HepG2 (cell line): ENCODE results near the gene ALG3. TPM values are rescaled to one million over a fixed set of nuclear protein-coding genes. Genes with fewer than 3 reads are reported as not detected.

Experiments
- ADNP ChIP-seq: sonication (generic); formaldehyde crosslinking; IDR thresholded peaks from 2 replicates; pipeline ENCODE4 v1.4.0; 2020; ENCODE audit warnings: missing genetic modification reagents
- FOXO1 ChIP-seq: sonication (generic); formaldehyde crosslinking; IDR thresholded peaks from 2 replicates; pipeline ENCODE4 v1.4.0; 2020; ENCODE audit warnings: missing genetic modification reagents
- GABPA ChIP-seq, 2 experiments: IDR thresholded peaks; 2 replicates each; pipeline ENCODE4 v1.6.1; 2011 to 2016; ENCODE audit warnings: low read depth in 2 of 2, low read length in 1 of 2, missing biosample characterization in 1 of 2, missing genetic modification characterization in 1 of 2
- HOXA3 ChIP-seq: sonication (generic); formaldehyde crosslinking; IDR thresholded peaks from 2 replicates; pipeline ENCODE4 v1.5.0; 2020; ENCODE audit warnings: missing genetic modification reagents
- KLF9 ChIP-seq: IDR thresholded peaks from 2 replicates; pipeline ENCODE4 v1.6.1; 2016; ENCODE audit warnings: low read depth
- MLLT10 ChIP-seq: sonication (generic); formaldehyde crosslinking; IDR thresholded peaks from 2 replicates; pipeline ENCODE4 v1.4.0; 2020; ENCODE audit warnings: missing genetic modification reagents
- NFYB ChIP-seq: sonication (generic); formaldehyde crosslinking; IDR thresholded peaks from 2 replicates; pipeline ENCODE4 v1.4.0; 2020; ENCODE audit warnings: missing genetic modification reagents
- PCBP2 ChIP-seq: fragments of 200-400 bp; formaldehyde crosslinking; optimal IDR thresholded peaks from 2 replicates; pipeline ENCODE3; 2018; ENCODE audit warnings: low read length, low read depth; ENCODE audit not compliant: poor library complexity, severe bottlenecking
- RFX1 ChIP-seq: fragments of 450-650 bp; IDR thresholded peaks from 2 replicates; pipeline ENCODE4 v1.6.1; 2017
- RNF2 ChIP-seq: fragments of 450-650 bp; conservative IDR thresholded peaks from 2 replicates; pipeline ENCODE4 v1.6.1; 2016; ENCODE audit warnings: low read depth
- TSC22D2 ChIP-seq: sonication (generic); formaldehyde crosslinking; IDR thresholded peaks from 2 replicates; pipeline ENCODE4 v1.5.1; 2020; ENCODE audit warnings: missing genetic modification reagents, mild to moderate bottlenecking, borderline replicate concordance
- ZFP62 ChIP-seq: sonication (generic); formaldehyde crosslinking; IDR thresholded peaks from 2 replicates; pipeline ENCODE4 v1.4.0; 2020; ENCODE audit warnings: missing genetic modification reagents
- ZFX ChIP-seq: sonication (generic); formaldehyde crosslinking; IDR thresholded peaks from 2 replicates; pipeline ENCODE4 v1.4.0; 2020; ENCODE audit warnings: mild to moderate bottlenecking, low read depth, missing genetic modification reagents, moderate library complexity
- ZKSCAN5 ChIP-seq: sonication (generic); formaldehyde crosslinking; IDR thresholded peaks from 2 replicates; pipeline ENCODE4 v1.5.1; 2020; ENCODE audit warnings: mild to moderate bottlenecking, missing genetic modification reagents
- ZNF124 ChIP-seq: sonication (generic); formaldehyde crosslinking; IDR thresholded peaks from 2 replicates; pipeline ENCODE4 v1.4.0; 2020; ENCODE audit warnings: missing genetic modification reagents
- ZNF207 ChIP-seq: fragments of 450-650 bp; IDR thresholded peaks from 2 replicates; pipeline ENCODE4 v1.6.1; 2016; ENCODE audit warnings: antibody characterized with exemption, borderline replicate concordance
- ZNF775 ChIP-seq: sonication (generic); formaldehyde crosslinking; IDR thresholded peaks from 2 replicates; pipeline ENCODE4 v1.4.0; 2020; ENCODE audit warnings: missing genetic modification reagents, mild to moderate bottlenecking, moderate library complexity, borderline replicate concordance
- ZNF781 ChIP-seq: sonication (generic); formaldehyde crosslinking; IDR thresholded peaks from 2 replicates; pipeline ENCODE4 v1.5.1; 2020; ENCODE audit warnings: borderline replicate concordance, mild to moderate bottlenecking, missing genetic modification reagents; ENCODE audit errors: not compliant biosample characterization
- ZNF841 ChIP-seq: sonication (generic); formaldehyde crosslinking; IDR thresholded peaks from 2 replicates; pipeline ENCODE4 v1.8.1; 2023; ENCODE audit warnings: missing genetic modification reagents, borderline replicate concordance
- ZSCAN31 ChIP-seq: sonication (generic); formaldehyde crosslinking; IDR thresholded peaks from 2 replicates; pipeline ENCODE4 v1.5.0; 2020; ENCODE audit warnings: low read depth, mild to moderate bottlenecking, missing genetic modification reagents
- polyA plus RNA-seq, 8 experiments: library from polyadenylated mRNA; depleted of rRNA in 3 of 8; stranded (reverse) in 7 of 8; unstranded in 1 of 8; fragments of >200 nt; fragmentation: Illumina TruSeq in 4 of 8; extraction: Trizol in 4 of 8; gene quantifications; 2 replicates each; pipeline versions ENCODE4 v1.2.1 to v1.2.3, GENCODE V29; 2011 to 2016; ENCODE audit warnings: low read depth in 4 of 8, missing spikeins in 1 of 8, mixed read lengths in 1 of 8; ENCODE audit not compliant: insufficient read depth in 1 of 8
- total RNA-seq, 5 experiments: library from RNA; depleted of rRNA; stranded (reverse); fragments of >200 nt; fragmentation: Illumina TruSeq; extraction: Trizol; gene quantifications; 2 replicates each; pipeline ENCODE4 v1.2.3, GENCODE V29; 2016; ENCODE audit warnings: low read depth in 1 of 5
- TF ChIP-seq, protein P1 (sequence below): sonication (generic); formaldehyde crosslinking; IDR thresholded peaks from 2 replicates; pipeline ENCODE4 v1.4.0; 2020; ENCODE audit warnings: missing genetic modification reagents, mild to moderate bottlenecking, borderline replicate concordance
- TF ChIP-seq, protein P2 (sequence below): IDR thresholded peaks from 2 replicates; pipeline ENCODE4 v1.6.1; 2016; ENCODE audit warnings: missing biosample characterization, missing genetic modification reagents, low read depth
- TF ChIP-seq, protein P3 (sequence below): IDR thresholded peaks from 2 replicates; pipeline ENCODE4 v1.6.1; 2016; ENCODE audit warnings: missing compliant biosample characterization, missing genetic modification reagents, borderline replicate concordance
- TF ChIP-seq, protein P4 (sequence below): sonication (generic); formaldehyde crosslinking; IDR thresholded peaks from 2 replicates; pipeline ENCODE4 v1.4.0; 2020; ENCODE audit warnings: low read depth, mild to moderate bottlenecking, missing genetic modification reagents
- TF ChIP-seq, protein P5 (sequence below): sonication (generic); formaldehyde crosslinking; IDR thresholded peaks from 2 replicates; pipeline ENCODE4 v1.8.0; 2022; ENCODE audit warnings: mild to moderate bottlenecking, missing genetic modification reagents, moderate library complexity

ALG3 gene
- total and polyA plus RNA-seq, 2 of the 13 experiments (the other 11 are each of a cell fraction or from before 2014, with no cell fraction given) = 46.6 to 57.1 TPM

DNA sequence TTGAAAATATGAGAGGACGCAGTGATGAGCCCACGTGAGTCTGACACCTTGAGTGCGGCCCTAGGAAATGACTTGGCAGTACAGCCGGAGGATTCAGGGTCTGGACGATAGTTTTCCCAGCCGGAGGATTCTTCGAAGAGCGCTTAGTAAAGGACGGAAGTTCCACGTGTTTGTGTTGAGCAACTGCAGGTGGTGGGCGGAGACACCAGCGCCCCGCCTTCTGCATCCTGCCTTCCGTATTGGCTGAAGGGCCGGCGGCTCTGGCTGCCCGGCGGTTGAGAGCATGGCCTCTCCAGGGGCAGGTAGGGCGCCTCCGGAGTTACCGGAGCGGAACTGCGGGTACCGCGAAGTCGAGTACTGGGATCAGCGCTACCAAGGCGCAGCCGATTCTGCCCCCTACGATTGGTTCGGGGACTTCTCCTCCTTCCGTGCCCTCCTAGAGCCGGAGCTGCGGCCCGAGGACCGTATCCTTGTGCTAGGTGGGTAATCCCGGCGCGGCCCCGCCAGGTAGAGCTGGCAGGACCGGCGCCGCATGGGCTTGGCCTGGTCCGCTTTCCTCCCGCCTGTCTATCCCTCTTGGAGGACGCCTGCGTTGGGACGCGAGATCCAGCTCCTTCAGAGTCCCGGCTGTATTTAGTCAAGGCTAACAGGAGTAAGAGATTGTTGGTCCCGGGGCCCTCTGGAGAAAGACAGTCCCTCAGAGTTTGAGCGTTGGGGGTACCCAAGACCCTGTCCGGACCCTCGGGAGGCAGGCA lies 827 bp upstream of the ALG3 start, which contains the start of gene EEF1AKMT4 (continued):
- TF ChIP-seq, protein P1, sequence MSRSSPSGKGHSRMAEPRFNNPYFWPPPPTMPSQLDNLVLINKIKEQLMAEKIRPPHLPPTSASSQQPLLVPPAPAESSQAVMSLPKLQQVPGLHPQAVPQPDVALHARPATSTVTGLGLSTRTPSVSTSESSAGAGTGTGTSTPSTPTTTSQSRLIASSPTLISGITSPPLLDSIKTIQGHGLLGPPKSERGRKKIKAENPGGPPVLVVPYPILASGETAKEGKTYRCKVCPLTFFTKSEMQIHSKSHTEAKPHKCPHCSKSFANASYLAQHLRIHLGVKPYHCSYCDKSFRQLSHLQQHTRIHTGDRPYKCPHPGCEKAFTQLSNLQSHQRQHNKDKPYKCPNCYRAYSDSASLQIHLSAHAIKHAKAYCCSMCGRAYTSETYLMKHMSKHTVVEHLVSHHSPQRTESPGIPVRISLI (CRISPR knock-in tag) = no peak
- TF ChIP-seq, protein P2, sequence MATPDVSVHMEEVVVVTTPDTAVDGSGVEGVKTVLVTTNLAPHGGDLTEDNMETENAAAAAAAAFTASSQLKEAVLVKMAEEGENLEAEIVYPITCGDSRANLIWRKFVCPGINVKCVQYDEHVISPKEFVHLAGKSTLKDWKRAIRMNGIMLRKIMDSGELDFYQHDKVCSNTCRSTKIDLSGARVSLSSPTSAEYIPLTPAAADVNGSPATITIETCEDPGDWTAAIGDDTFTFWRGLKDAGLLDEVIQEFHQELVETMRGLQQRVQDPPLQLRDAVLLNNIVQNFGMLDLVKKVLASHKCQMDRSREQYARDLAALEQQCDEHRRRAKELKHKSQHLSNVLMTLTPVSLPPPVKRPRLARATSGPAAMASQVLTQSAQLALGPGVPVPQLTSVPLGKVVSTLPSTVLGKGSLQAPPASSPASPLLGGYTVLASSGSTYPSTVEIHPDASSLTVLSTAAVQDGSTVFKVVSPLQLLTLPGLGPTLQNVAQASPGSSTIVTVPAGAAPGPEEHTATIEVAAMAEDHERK (CRISPR knock-in tag) = no peak
- TF ChIP-seq KLF9 (CRISPR knock-in tag) = no peak
- TF ChIP-seq PCBP2 = no peak
- no peak for TF ChIP-seq ZNF781 (CRISPR knock-in tag)
- TF ChIP-seq ZNF124 (CRISPR knock-in tag) = peak; percentile 60; the same call in 1 of the 2 replicates
- TF ChIP-seq FOXO1 (CRISPR knock-in tag) = no peak
- TF ChIP-seq RNF2 = 0 out of 2 replicates have a peak, but pooled peaks have one; percentile 40
- peak; percentile 85 for TF ChIP-seq ZFX (CRISPR knock-in tag)
- no peak for TF ChIP-seq ZKSCAN5 (CRISPR knock-in tag)
- TF ChIP-seq NFYB (CRISPR knock-in tag) = peak; percentile 72
- no peak; the same call in 1 of the 2 replicates for TF ChIP-seq ZSCAN31 (CRISPR knock-in tag)
- TF ChIP-seq HOXA3 (CRISPR knock-in tag) = peak; percentile 86
- no peak for TF ChIP-seq GABPA (IDR thresholded peaks at IDR 0.05; ENCODE audit: low read depth, low read length)
- TF ChIP-seq GABPA (CRISPR knock-in tag; IDR thresholded peaks at IDR 0.05; ENCODE audit: low read depth) = peak; percentile 93
- TF ChIP-seq, protein P3, sequence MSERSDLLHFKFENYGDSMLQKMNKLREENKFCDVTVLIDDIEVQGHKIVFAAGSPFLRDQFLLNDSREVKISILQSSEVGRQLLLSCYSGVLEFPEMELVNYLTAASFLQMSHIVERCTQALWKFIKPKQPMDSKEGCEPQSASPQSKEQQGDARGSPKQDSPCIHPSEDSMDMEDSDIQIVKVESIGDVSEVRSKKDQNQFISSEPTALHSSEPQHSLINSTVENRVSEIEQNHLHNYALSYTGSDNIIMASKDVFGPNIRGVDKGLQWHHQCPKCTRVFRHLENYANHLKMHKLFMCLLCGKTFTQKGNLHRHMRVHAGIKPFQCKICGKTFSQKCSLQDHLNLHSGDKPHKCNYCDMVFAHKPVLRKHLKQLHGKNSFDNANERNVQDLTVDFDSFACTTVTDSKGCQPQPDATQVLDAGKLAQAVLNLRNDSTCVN = no peak
- no peak for TF ChIP-seq RFX1
- TF ChIP-seq ZFP62 (CRISPR knock-in tag) = no peak
- TF ChIP-seq ZNF207 = no peak
- TF ChIP-seq, protein P4, sequence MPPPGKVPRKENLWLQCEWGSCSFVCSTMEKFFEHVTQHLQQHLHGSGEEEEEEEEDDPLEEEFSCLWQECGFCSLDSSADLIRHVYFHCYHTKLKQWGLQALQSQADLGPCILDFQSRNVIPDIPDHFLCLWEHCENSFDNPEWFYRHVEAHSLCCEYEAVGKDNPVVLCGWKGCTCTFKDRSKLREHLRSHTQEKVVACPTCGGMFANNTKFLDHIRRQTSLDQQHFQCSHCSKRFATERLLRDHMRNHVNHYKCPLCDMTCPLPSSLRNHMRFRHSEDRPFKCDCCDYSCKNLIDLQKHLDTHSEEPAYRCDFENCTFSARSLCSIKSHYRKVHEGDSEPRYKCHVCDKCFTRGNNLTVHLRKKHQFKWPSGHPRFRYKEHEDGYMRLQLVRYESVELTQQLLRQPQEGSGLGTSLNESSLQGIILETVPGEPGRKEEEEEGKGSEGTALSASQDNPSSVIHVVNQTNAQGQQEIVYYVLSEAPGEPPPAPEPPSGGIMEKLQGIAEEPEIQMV (CRISPR knock-in tag) = no peak; the same call in 1 of the 2 replicates
- no peak for TF ChIP-seq MLLT10
- no peak for TF ChIP-seq ADNP (CRISPR knock-in tag)
- TF ChIP-seq, protein P5, sequence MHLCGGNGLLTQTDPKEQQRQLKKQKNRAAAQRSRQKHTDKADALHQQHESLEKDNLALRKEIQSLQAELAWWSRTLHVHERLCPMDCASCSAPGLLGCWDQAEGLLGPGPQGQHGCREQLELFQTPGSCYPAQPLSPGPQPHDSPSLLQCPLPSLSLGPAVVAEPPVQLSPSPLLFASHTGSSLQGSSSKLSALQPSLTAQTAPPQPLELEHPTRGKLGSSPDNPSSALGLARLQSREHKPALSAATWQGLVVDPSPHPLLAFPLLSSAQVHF = no peak
- TF ChIP-seq TSC22D2 = no peak
- no peak for TF ChIP-seq ZNF841 (CRISPR knock-in tag)
- TF ChIP-seq ZNF775 = no peak
